IPS-15b (cell line): Measurements from ENCODE around the gene MORN3.

Source experiments
- H3K27me3 ChIP-seq: one replicate; pipeline ENCODE4 v1.6.1; 2013; ENCODE audit warnings: low read length; ENCODE audit not compliant: control insufficient read depth, insufficient read depth
- H3K36me3 ChIP-seq: one replicate; pipeline ENCODE4 v1.6.1; 2013; ENCODE audit warnings: low read length; ENCODE audit not compliant: control insufficient read depth, insufficient read depth
- H3K4me1 ChIP-seq: one replicate; pipeline ENCODE4 v1.6.1; 2013; ENCODE audit warnings: mild to moderate bottlenecking, low read length; ENCODE audit not compliant: control insufficient read depth, insufficient read depth
- H3K4me3 ChIP-seq: one replicate; pipeline ENCODE4 v1.5.1; 2013; ENCODE audit warnings: low read depth, low read length
- H3K9ac ChIP-seq: one replicate; pipeline ENCODE4 v1.6.1; 2013; ENCODE audit warnings: low read depth, mild to moderate bottlenecking, low read length
- H3K9me3 ChIP-seq: one replicate; pipeline ENCODE4 v1.6.1; 2013; ENCODE audit warnings: mild to moderate bottlenecking, low read length; ENCODE audit not compliant: control insufficient read depth, insufficient read depth

The MORN3 gene

GRCh38 chr12:121632069-121632970 lies 37.1 kb downstream of the MORN3 start:
- H3K4me3 ChIP-seq = no peak overlapping the region
- no peaks in the 10 kb centered on the region for H3K9me3 ChIP-seq
- H3K9ac ChIP-seq = no peak overlapping the region
- H3K4me1 ChIP-seq = peaks cover 11% of the 10 kb centered on the region
- peaks cover 9% of the 10 kb centered on the region for H3K36me3 ChIP-seq
- no peaks in the 10 kb centered on the region for H3K27me3 ChIP-seq

- Histone ChIP-seq H3K9me3 (no peaks in the 10 kb centered on the region), H3K4me1 (peaks cover 11% of the 10 kb centered on the region), H3K27me3 (no peaks in the 10 kb centered on the region), H3K36me3 (peaks cover 7% of the 10 kb centered on the region), H3K4me3 (no peak overlapping the region), H3K9ac (no peak overlapping the region)
Observed at GRCh38 chr12:121630791-121631355, 38.6 kb downstream of the MORN3 start.

- peak overlapping the region; percentile 87 for H3K4me3 ChIP-seq
Observed at GRCh38 chr12:121628536-121628935, 40.9 kb downstream of the MORN3 start.

GRCh38 chr12:121628037-121628436 lies 41.4 kb downstream of the MORN3 start:
- H3K9me3 ChIP-seq = no peaks in the 10 kb centered on the region
- H3K4me1 ChIP-seq = peaks cover 14% of the 10 kb centered on the region
- peak overlapping the region; percentile 87 for H3K4me3 ChIP-seq
- H3K9ac ChIP-seq = no peak overlapping the region
- no peaks in the 10 kb centered on the region for H3K27me3 ChIP-seq
- peaks cover 6% of the 10 kb centered on the region for H3K36me3 ChIP-seq

More at GRCh38 chr12:121628536-121628935, 40.9 kb downstream of the MORN3 start:
- no peaks in the 10 kb centered on the region for H3K9me3 ChIP-seq
- H3K27me3 ChIP-seq = no peaks in the 10 kb centered on the region
- H3K4me1 ChIP-seq = peaks cover 14% of the 10 kb centered on the region
- H3K9ac ChIP-seq = no peak overlapping the region
- H3K36me3 ChIP-seq = peaks cover 6% of the 10 kb centered on the region

- peaks cover 6% of the 10 kb centered on the region for H3K36me3 ChIP-seq
- H3K27me3 ChIP-seq = no peaks in the 10 kb centered on the region
- H3K9me3 ChIP-seq = no peaks in the 10 kb centered on the region
- H3K9ac ChIP-seq = peak overlapping the region; percentile 76
- H3K4me1 ChIP-seq = peaks cover 8% of the 10 kb centered on the region
- peak overlapping the region; percentile 87 for H3K4me3 ChIP-seq
Observed at GRCh38 chr12:121626853-121627640, 42.4 kb downstream of the MORN3 start.

- Histone ChIP-seq H3K4me3 (peak within 1 kb of the TSS; percentile 87), H3K36me3 (peaks cover 6% of the 10 kb centered on the region), H3K9ac (peak within 1 kb of the TSS; percentile 76), H3K27me3 (no peaks in the 10 kb centered on the region), H3K9me3 (no peaks in the 10 kb centered on the region), H3K4me1 (peaks cover 8% of the 10 kb centered on the region)
Observed at GRCh38 chr12:121626087-121626852, 43.2 kb downstream of the MORN3 start, which contains the start of gene ORAI1. Gene ORAI1, plus strand, starts transcription at chr12:121626530.

DNA sequence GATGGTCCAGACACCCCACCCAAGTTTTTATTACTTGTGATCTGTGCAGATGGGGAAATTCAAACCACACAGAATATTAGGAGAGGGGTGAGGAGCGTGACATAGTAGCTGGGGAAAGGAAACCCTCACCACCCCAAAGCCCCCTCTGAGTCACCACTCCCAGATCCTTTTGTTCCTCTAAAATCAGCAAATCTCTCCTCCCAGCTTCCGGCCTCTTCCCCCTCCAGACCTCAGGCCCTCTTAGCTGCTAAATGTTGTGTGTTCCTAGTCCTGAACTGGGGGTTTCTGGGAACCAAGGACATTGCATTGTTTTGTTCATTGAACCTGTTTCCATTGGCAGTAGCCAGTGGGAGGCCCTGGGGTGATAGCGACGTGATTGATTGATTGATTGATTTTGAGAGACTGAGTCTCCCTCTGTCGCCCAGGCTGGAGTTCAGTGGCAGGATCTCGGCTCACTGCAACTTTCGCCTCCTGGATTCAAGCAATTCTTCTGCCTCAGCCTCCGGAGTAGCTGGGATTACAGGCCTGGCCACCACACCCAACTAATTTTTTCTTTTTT lies 49.0 kb downstream of the MORN3 start:
- Histone ChIP-seq H3K36me3 (no peaks in the 10 kb centered on the region), H3K9me3 (no peaks in the 10 kb centered on the region), H3K27me3 (no peaks in the 10 kb centered on the region), H3K9ac (peak overlapping the region; percentile 2), H3K4me3 (no peak overlapping the region), H3K4me1 (peaks cover 14% of the 10 kb centered on the region)

- Histone ChIP-seq H3K36me3 (no peaks in the 10 kb centered on the region), H3K4me1 (peaks cover 10% of the 10 kb centered on the region), H3K27me3 (no peaks in the 10 kb centered on the region), H3K9ac (no peak overlapping the region), H3K4me3 (no peak overlapping the region), H3K9me3 (no peaks in the 10 kb centered on the region)
Observed at GRCh38 chr12:121618659-121619233, 50.7 kb downstream of the MORN3 start.

- Histone ChIP-seq H3K4me1 (peaks cover 4% of the 10 kb centered on the region), H3K27me3 (no peaks in the 10 kb centered on the region), H3K4me3 (no peak overlapping the region), H3K9ac (no peak overlapping the region), H3K36me3 (no peaks in the 10 kb centered on the region), H3K9me3 (no peaks in the 10 kb centered on the region)
Observed at GRCh38 chr12:121614872-121615467, 54.5 kb downstream of the MORN3 start.

DNA sequence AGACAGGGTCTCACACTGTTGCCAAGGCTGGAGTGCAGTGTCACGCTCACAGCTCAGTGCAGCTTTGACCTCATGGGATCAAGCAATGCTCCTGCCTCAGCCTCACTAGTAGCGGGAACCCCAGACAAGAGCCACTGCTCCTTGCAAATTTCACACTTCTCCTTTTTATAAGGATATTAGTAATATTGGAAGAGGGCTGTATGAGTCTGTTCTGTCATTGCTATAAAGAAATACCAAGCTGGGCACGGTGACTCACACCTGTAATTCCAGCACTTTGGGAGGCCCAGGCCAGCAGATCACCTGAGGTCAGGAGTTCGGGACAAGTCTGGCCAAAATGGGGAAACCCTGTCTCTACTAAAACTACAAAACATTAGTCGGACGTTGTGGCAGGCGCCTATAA lies 56.0 kb downstream of the MORN3 start:
- Histone ChIP-seq H3K9me3 (no peaks in the 10 kb centered on the region), H3K4me3 (no peak overlapping the region), H3K4me1 (no peaks in the 10 kb centered on the region), H3K27me3 (no peaks in the 10 kb centered on the region), H3K9ac (no peak overlapping the region), H3K36me3 (peaks cover 2% of the 10 kb centered on the region)
